HTR-8/SVneo (cell line): Measurements from ENCODE around the gene CSNK1D.

Experiments used
- DNase-seq: peaks from one replicate; pipeline ENCODE4 v3.0.0; 2011; ENCODE audit warnings: low spot score, mixed read lengths; ENCODE audit not compliant: insufficient read length
- FAIRE-seq: peaks from 2 replicates; lab custom pipeline; 2011; peaks lifted over from hg19 to GRCh38; lab: Jason Lieb, UNC

Gene CSNK1D

DNA sequence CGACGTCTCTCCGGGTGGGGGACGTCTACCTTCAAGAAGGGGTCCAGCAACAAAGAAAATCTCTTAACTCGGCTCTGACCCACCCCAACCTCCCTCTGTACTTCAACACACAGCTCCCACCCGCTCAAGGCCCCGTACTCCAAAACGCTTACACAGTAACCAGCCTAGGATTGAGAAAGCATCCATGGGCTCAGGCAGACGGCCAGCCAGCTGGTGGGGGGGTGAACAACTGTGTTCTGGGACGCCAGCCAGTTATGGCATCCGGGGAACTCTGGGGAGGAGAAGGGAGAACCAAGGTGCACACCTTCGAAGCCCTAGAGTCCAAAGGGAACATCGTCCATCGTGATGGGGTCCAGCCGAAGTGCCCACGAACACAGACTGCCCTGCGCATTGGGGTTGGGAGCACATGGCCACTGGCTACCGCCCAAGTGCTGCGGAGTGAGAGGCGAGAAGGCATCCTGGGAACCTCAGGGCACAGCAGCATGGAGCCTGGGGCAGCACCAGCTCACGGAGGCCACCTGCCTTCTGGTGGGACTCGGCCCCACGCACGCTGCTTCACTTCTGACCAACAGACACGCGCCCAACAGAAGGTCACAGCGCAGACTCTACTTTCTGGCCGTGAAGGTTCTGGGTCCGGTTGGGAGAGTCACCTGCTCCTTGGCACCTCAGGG is 30.4 kb downstream of the CSNK1D start:
- FAIRE-seq (no peak), DNase-seq (no peak)

DNA sequence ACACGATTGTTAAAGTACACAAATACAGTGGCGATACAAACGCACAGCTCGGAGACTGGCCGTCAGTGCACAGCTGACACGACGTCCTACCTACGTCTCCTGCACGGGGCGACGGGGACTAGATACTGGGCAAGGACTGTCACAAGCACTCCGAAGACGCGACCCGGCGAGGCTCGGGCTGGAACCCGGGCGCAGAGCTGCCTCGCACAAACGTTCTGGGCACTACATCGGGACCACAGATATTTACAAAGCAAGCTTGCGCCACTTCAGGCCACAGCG is 30.9 kb downstream of the CSNK1D start:
- DNase-seq (no peak), FAIRE-seq (no peak)

DNA sequence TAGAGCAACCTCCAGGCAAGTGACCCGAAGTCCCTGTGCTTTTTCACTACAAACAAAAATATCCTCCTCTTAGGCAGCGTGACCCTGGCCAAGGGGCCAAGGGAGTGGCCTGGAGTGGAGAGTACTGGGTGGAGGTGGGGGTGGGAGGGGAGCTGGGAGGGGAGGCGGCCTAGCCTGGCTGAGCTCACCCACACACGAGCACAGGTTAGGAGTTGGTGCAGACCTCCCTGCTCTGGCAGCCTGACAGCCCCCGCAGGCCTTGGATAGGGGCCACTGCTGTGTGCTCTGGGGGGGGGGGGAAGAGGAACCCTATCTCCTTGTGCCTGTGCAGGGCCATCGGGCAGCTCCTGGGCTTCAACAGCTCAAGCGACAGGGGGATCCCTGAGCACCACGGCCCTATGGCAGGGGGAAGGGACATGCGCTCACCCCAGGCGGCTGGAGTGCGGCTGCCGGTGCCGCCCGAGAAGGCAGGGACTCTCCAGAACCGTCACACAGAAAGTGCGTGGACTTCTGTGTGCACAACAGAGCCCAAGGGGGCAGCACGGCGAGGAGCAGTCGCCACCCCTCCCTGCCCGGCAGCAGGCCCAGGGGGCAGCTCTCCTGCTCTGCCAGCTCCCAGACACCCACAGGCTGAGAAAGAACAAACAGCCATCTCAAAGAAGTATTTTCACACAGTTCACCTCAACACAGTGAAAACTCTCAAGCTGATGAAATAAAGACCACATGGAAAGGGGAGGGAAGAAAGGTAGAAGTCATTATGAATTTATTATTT is 31.4 kb downstream of the CSNK1D start:
- DNase-seq: no peak
- no peak for FAIRE-seq

DNA sequence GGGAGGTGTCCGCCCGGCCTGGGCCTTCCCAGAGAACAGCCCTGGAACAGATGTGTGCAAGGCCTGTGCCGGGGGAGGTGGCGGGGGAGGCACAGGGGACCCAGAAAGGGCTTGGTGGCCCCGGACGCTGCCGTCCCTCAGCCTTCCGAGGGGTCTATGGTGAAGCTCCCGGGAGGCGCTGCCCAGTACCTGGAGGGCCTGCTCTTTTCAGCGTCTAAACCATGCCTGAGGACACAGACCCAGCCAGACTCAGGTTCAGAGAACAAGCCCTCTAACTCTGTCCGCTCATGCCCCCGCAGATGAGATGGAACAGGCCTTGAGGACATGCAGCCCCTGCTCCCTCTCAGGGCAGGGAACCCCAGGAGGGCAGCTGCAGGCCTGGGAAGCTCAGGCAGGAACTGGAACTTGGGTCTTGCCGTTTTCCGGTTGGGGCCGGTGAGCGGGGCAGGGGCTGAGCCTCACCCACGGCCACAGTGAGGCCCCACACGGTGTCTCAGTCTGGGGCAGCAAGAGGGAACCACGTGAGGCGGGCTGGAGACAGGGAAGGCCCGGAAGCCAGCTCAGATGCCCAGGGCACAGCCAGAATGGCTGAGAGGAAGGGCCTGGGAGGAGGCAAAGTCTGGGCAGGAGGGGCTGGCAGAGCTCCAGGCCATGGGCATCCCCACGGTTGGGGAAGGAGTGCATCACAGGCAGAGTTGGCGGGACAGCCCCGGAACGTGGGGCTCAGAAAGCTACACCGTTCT is 32.1 kb downstream of the CSNK1D start:
- FAIRE-seq: no peak
- DNase-seq: no peak

DNA sequence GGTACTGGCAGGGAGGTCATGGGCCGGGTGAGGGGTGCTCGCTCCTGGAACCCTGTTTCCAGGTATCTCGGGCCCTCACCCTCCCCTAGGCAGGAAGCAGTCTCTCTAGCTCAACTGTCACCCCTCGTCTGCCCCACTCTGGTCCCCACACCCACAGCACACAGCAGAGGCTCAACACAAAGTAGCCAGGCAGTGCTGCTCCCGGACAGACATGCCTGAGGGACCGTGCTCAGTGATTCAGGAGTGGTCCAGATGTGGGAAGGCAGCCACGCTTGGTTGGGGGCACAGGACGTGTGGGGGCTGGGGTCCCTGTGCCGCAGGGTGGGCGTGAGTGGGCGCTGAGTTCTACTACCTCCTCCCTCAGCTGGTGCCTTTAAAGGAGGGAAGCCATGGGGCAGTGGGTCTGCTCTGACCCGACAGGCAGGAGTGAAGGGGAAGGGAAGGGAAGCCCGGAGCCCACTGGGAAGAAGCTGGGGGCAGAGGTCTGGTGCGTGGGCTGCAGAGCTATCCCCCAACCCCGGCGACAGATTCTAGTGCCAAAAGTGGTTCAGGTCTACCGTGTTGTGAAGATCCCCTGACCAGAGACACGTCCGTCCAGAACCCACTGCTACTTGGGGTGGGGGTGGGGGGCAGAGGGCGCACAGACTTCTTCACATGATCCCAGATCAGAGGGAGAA is 32.9 kb downstream of the CSNK1D start:
- no peak for DNase-seq
- FAIRE-seq: no peak

DNA sequence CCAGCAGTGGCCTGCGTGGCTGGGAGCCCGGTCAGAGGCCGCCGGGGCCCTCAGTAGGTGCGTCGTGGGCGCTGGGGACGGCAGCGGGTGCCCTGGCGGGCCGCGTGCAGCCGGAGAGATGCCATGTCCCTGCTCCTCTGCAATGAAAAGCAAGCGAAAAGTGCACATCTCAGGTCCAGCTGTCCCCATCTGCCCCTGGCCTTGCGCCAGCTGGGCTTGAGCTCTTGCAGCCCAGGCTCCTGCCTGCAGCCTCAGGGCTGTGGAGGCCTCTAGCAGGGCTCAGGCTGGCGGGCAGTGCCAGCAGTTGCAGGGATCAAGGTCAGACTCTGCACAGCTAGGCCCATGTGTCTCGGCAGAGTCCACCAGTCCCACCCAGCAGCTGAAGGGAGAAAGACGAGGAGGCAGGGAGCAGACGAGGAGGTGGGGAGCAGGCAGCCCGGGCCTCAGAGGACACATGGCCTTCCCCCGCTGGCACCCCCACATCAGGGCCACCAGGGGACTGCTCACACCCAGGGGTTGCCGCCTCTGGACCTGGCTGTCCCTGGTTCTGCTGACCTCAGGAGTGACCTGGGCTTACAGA is 33.5 kb downstream of the CSNK1D start:
- FAIRE-seq: no peak
- DNase-seq: no peak

DNA sequence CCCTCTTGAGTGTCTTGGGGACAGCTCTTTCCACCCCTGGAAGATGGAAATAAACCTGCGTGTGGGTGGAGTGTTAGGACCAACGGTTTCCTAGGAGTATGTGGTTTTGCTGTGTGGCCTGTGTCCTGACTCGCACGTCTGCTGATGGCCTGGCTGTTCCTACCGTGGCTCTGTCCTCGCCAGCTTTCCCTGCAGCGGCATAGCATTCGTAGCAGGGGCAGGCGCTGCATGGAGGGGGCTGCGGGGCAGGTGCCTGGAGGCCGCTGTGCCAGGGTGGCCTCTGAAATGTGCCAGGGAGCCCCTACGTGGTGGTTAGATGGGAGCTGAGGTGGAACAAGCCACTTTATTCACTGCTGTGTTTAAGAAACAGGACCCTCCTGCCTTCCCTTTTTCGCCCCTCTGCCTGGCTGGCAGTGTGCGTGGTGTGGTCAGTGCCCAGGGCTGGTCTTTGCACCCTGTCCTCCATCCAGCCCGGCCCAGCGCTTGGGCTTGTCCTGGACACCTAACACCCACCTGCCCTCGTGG is 34.0 kb downstream of the CSNK1D start:
- no peak for DNase-seq
- no peak for FAIRE-seq

DNA sequence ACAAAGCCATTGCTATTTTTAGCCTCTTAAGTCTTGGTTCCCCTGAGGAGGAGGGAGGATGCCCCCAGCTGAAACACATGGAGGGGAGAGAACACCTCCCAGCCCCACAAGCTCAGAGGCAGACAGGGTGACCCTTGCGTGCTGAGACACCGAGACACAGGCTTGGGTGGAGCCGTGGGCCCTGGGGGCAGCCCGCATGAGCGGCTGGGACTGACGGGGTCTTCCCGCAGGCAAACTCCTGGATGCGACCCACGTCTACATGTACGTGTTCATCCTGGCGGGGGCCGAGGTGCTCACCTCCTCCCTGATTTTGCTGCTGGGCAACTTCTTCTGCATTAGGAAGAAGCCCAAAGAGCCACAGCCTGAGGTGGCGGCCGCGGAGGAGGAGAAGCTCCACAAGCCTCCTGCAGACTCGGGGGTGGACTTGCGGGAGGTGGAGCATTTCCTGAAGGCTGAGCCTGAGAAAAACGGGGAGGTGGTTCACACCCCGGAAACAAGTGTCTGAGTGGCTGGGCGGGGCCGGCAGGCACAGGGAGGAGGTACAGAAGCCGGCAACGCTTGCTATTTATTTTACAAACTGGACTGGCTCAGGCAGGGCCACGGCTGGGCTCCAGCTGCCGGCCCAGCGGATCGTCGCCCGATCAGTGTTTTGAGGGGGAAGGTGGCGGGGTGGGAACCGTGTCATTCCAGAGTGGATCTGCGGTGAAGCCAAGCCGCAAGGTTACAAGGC is 34.9 kb downstream of the CSNK1D start:
- no peak for FAIRE-seq
- no peak for DNase-seq

DNA sequence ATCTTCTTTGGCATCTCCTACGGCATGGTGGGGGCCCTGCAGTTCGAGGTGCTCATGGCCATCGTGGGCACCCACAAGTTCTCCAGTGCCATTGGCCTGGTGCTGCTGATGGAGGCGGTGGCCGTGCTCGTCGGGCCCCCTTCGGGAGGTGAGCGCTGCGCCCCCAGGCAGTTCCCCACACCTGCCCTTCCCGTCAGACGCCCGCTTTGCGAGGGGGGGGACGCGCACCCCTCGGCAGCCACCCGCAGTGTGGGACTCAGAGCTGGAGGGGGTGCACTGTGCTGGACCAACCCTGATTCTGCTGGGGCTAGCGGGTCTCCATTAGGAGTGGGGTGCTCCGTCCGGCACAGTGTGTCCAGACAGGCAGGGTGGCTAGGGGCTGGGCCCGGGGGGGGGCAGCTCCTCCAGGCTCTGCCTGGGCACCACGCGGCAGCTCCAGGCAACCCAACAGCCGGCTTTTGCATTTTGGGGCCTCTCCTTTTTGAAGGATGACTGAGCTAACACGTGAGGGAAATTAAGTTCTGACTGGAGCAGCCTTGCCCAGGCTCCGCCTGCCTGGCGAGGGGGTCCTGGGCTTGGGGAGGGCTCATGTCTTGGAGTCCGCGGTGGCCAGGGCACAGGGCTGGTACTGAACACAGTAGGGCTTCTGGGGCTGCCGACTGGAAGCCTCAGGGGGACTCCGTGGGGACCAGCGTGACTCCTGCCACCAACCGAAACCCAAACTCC is 35.6 kb downstream of the CSNK1D start:
- DNase-seq: no peak

DNA sequence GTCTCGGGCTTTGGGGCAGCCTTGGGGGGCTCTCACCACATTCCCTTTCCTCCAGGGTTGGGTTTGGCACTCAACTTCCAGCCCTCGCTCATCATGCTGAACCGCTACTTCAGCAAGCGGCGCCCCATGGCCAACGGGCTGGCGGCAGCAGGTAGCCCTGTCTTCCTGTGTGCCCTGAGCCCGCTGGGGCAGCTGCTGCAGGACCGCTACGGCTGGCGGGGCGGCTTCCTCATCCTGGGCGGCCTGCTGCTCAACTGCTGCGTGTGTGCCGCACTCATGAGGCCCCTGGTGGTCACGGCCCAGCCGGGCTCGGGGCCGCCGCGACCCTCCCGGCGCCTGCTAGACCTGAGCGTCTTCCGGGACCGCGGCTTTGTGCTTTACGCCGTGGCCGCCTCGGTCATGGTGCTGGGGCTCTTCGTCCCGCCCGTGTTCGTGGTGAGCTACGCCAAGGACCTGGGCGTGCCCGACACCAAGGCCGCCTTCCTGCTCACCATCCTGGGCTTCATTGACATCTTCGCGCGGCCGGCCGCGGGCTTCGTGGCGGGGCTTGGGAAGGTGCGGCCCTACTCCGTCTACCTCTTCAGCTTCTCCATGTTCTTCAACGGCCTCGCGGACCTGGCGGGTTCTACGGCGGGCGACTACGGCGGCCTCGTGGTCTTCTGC is 36.3 kb downstream of the CSNK1D start:
- FAIRE-seq: no peak

More for the DNA sequence above, 35.6 kb downstream of the CSNK1D start:
- FAIRE-seq: no peak

DNA sequence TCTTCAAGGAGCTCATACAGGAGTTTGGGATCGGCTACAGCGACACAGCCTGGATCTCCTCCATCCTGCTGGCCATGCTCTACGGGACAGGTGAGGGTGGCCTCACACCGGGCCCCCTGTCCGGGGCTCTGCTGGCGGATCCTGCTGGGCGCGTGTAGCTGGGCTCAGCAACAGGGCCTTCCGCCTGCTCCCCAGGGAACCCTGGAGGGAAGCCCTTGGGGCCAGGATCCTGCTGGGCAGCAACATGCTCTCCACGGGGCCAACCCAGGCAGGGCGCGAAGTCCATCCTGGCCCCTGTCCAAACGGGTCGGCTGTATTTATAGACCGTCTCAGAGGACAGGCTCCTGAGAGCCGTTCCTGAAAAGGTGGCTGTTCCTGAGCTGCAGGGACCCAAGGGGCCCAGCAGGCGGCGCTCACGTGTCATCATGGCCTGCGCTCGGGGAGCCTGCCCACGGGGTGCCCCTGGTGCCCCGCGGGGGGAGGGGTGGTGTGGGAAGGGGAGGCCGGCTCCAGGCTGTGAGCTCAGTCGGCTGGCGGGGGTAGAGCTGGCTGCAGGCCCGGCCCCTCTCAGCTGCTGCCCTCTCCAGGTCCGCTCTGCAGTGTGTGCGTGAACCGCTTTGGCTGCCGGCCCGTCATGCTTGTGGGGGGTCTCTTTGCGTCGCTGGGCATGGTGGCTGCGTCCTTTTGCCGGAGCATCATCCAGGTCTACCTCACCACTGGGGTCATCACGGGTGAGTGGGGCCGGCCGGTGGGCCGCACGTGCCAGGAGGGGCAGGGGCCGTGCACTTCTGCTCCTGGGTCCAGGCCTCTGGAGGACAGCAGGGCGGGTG is 37.1 kb downstream of the CSNK1D start:
- DNase-seq: no peak
- FAIRE-seq: no peak

More for the DNA sequence above, 36.3 kb downstream of the CSNK1D start:
- no peak for DNase-seq

DNA sequence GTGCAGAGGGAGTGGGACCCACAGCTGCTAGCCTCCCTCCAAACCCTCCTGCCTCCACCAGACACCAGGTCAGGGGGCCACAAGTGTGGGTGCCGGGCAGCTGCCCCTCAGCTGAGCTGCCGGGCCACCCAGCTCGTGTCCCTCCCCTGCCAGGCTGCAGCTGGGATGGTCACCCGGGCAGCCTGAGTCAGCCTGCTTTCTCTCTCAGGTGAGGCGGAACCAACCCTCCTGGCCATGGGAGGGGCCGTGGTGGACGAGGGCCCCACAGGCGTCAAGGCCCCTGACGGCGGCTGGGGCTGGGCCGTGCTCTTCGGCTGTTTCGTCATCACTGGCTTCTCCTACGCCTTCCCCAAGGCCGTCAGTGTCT is 37.7 kb downstream of the CSNK1D start:
- FAIRE-seq (no peak), DNase-seq (no peak)

DNA sequence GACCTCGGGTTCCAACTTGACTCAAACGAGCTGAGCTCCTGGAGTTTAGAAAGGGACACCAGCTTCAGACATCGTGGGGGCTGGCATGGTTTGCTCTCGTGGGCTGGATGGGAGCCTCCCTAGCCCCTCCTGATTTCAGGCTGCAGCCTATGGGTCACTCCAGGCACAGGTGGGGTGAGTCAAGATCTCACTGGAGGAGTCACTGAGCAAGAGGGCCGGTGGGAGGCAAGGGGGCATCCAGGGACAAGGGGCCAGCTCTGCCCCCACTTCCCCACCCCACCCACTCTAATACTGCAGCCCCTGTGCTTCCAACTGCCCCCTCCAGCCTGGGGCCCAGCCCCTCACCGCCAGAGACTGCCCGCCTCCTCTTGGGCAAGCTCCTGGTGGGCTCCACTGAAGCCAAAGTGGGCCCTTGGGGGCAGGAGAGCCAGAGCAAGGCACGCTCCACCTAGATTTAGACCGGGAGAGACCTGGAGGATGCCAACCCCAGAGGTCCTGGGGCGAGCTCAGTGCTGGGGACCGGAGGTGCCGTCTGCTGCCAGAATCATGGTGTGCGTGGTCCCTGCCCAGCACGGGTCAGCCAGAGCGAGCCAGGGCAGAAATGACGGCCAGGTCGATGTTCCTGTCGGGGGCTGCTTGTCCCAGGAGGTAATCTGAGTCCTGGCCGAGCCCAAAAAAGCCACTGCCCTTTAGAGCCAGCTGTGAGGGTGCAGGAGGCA is 38.3 kb downstream of the CSNK1D start:
- DNase-seq: no peak
- FAIRE-seq: no peak

DNA sequence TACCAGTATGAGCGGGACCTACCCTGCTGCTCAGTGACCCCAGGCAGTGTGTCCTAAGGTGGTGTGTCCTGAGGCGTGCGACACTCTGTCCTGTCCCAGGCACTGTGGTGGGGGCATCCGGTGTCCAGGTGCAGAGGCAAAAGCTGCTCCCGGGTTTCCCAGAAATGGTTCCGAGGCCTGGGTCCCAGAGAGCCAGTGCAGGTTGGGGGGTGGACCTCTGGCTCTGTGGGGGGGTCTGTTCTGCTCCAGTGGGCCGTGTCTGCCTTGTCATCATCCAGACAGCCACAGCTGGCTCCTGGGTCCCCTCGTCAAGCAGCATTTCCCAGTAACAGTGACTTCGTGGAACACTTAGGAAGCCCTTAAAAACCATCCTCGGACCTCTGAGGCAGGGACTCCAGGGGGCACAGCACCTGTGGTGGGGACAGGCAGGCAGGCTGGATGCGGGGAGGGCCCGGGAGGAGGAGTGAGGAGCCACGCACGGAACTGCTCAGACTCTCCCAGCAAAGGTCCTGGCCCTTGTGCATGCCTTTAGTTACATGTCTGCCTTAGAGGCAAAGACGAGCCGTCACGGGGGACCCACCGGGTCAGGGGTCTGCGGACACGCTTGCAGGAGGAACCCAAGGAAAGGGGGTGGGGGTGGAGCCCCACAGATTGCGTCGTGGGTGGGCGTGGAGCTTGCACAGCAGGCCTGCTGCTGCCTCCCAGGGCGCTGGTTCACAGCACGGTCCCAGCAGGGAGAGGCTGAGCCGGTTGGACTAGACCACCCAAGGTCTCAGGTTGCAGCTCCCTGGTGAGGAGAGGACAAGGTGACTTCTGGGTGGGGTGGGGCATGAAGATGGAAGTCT is 39.1 kb downstream of the CSNK1D start:
- DNase-seq (no peak), FAIRE-seq (no peak)

DNA sequence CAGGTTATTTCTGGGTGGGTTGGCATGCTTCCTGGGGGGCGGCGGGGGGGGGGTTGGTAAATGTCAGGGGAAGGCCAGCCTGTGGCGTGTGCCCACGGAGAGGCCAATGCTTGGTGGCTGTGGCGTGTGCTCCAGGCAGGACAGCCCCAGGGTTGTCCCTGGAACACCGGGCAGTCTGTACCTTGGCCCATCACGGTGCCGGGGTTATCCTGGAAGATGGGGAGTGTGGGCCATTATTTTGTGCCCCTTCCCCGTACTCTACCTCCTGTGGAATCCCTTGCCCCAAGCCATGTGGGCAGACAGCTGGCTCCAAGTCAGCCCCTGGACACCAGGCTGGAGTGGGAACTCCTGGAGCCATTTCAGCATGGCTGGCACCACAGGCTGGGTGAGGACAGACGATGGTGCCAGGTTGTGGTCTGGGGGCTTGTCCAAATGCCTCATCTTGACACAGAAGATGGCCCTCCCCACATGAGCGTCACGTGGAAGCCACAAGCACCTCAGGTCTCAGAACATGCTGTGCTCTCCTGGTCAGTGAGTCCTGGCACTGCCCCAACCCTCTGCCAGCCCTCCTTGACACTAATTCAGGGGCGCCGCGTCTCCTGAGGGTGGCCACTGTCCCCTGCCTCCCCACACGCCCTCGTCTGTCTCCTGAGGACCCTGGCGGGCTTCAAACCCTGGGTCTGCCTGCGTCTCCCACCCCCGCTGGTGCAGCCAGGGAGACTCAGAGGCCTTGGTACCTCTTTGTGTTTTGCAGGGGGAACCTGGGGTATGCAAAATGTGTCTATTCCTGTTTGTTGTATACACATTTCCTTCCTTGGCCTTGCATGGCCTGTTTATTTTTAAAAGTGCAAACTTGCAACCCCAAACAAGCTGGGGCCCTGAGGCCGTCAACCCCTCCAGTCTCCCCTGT is 40.4 kb downstream of the CSNK1D start:
- FAIRE-seq (no peak), DNase-seq (no peak)
